SK-N-SH (cell line): ENCODE results near the gene TSHZ2. TPM values are rescaled to one million over a fixed set of nuclear protein-coding genes. Genes with fewer than 3 reads are reported as not detected.

Experiments used
- CTCF ChIA-PET: fragments of 300-600, 350-600 bp; formaldehyde crosslinking; extraction: SDS; loops from one replicate; lab custom pipeline; 2021; lab: Yijun Ruan, JAX
- POLR2A ChIA-PET: fragments of 350-600 bp; sonication (Branson Sonifier 250); formaldehyde crosslinking; extraction: SDS; loops from one replicate; lab custom pipeline; 2020; ENCODE audit warnings: antibody characterized with exemption, inconsistent platforms; lab: Yijun Ruan, JAX
- DNase-seq: peaks from one replicate; pipeline ENCODE4 v3.0.0; 2012
- H2AFZ ChIP-seq: fragments of 200-600 bp; sonication (generic); 2 replicates; pipeline ENCODE4 v1.8.1; 2016; ENCODE audit warnings: antibody characterized with exemption, mild to moderate bottlenecking, low read depth
- H3F3A ChIP-seq: fragments of 200-600 bp; sonication (generic); replicated peaks from 2 replicates; pipeline ENCODE3; 2016; ENCODE audit warnings: antibody characterized with exemption, mild to moderate bottlenecking; ENCODE audit not compliant: insufficient read depth
- H3K27ac ChIP-seq, 2 experiments: fragments of 200-500 bp in 1 of 2; fragments of 200-600 bp in 1 of 2; sonication (Bioruptor generic) in 1 of 2; sonication (generic), shearing (Covaris generic) in 1 of 2; 2 replicates each; pipeline versions ENCODE4 v1.5.1 to v1.6.1; 2014 to 2016; ENCODE audit warnings: low read depth in 2 of 2, inconsistent platforms in 1 of 2, low read length in 1 of 2, mild to moderate bottlenecking in 1 of 2, mixed read lengths in 1 of 2
- H3K27me3 ChIP-seq: fragments of 200-600 bp; sonication (generic), shearing (Covaris generic); 2 replicates; pipeline ENCODE4 v1.6.1; 2016; ENCODE audit warnings: mixed run types; ENCODE audit not compliant: insufficient read depth
- H3K36me3 ChIP-seq, 2 experiments: fragments of 200-500 bp in 1 of 2; fragments of 200-600 bp in 1 of 2; sonication (Bioruptor generic) in 1 of 2; sonication (generic) in 1 of 2; replicated peaks in 1 of 2; 2 replicates each; pipeline versions ENCODE3 to v1.5.1; 2014 to 2016; ENCODE audit warnings: low read length in 1 of 2, mild to moderate bottlenecking in 1 of 2; ENCODE audit not compliant: insufficient read depth in 2 of 2, control insufficient read depth in 1 of 2
- H3K4me1 ChIP-seq, 2 experiments: fragments of 200-500 bp in 1 of 2; fragments of 200-600 bp in 1 of 2; sonication (Bioruptor generic) in 1 of 2; sonication (generic), shearing (Covaris generic) in 1 of 2; 2 replicates each; pipeline versions ENCODE4 v1.5.1 to v1.6.1; 2014 to 2016; ENCODE audit warnings: low read depth in 1 of 2, low read length in 1 of 2, mixed run types in 1 of 2; ENCODE audit not compliant: insufficient read depth in 2 of 2, control insufficient read depth in 1 of 2
- H3K4me2 ChIP-seq: fragments of 200-600 bp; sonication (generic), shearing (Covaris generic); 2 replicates; pipeline ENCODE4 v1.6.1; 2017; ENCODE audit warnings: mixed run types
- H3K4me3 ChIP-seq, 2 experiments: fragments of 200-500 bp in 1 of 2; fragments of 200-600 bp in 1 of 2; sonication (Bioruptor generic) in 1 of 2; sonication (generic), shearing (Covaris generic) in 1 of 2; 2 replicates each; pipeline versions ENCODE4 v1.5.1 to v1.8.1; 2014 to 2016; ENCODE audit warnings: low read depth in 2 of 2, inconsistent platforms in 1 of 2, low read length in 1 of 2, mild to moderate bottlenecking in 1 of 2, mixed read lengths in 1 of 2, moderate library complexity in 1 of 2
- H3K79me2 ChIP-seq: fragments of 200-600 bp; sonication (generic); 2 replicates; pipeline ENCODE4 v1.8.1; 2017; ENCODE audit warnings: mild to moderate bottlenecking; ENCODE audit not compliant: insufficient read depth
- H3K9ac ChIP-seq: fragments of 200-600 bp; sonication (generic); 2 replicates; pipeline ENCODE4 v1.6.1; 2017; ENCODE audit warnings: mixed run types
- H3K9me2 ChIP-seq: fragments of 200-600 bp; sonication (generic); 2 replicates; pipeline ENCODE4 v1.6.1; 2017; ENCODE audit warnings: mixed run types
- H3K9me3 ChIP-seq: fragments of 200-600 bp; sonication (generic); 2 replicates; pipeline ENCODE4 v1.6.1; 2017; ENCODE audit warnings: mixed run types, mild to moderate bottlenecking, moderate library complexity
- H4K20me1 ChIP-seq: fragments of 200-600 bp; sonication (generic); 2 replicates; pipeline ENCODE4 v1.6.1; 2017; ENCODE audit warnings: mild to moderate bottlenecking, mixed run types; ENCODE audit not compliant: insufficient read depth
- CTCF ChIP-seq: fragments of 200-600 bp; sonication (generic); IDR thresholded peaks from 2 replicates; pipeline ENCODE4 v1.6.1; 2017; ENCODE audit warnings: antibody characterized with exemption, mild to moderate bottlenecking, moderate library complexity
- EZH2phosphoT487 ChIP-seq: fragments of 200-600 bp; sonication (generic); IDR thresholded peaks from 2 replicates; pipeline ENCODE4 v1.6.1; 2017; ENCODE audit warnings: low read depth, mixed run types, mild to moderate bottlenecking, antibody characterized with exemption, moderate library complexity, borderline replicate concordance
- FOXJ3 ChIP-seq: sonication (generic); formaldehyde crosslinking; IDR thresholded peaks from 2 replicates; pipeline ENCODE4 v1.5.1; 2020; ENCODE audit warnings: mild to moderate bottlenecking, missing genetic modification reagents
- GABPA ChIP-seq: IDR thresholded peaks from 2 replicates; pipeline ENCODE4 v1.4.0; 2012; ENCODE audit warnings: low read depth, mild to moderate bottlenecking
- JUND ChIP-seq: IDR thresholded peaks from 2 replicates; pipeline ENCODE4 v1.4.0; 2012
- MXI1 ChIP-seq: IDR thresholded peaks from 2 replicates; pipeline ENCODE4 v1.6.1; 2012; ENCODE audit warnings: mild to moderate bottlenecking, low read depth, low read length, improper control_type of control experiment
- NRF1 ChIP-seq: IDR thresholded peaks from 2 replicates; pipeline ENCODE4 v1.6.1; 2012; ENCODE audit warnings: low read depth, mild to moderate bottlenecking, low read length
- RAD21 ChIP-seq: IDR thresholded peaks from 2 replicates; pipeline ENCODE4 v1.6.1; 2012; ENCODE audit warnings: mild to moderate bottlenecking, low read length
- RFX5 ChIP-seq: IDR thresholded peaks from 2 replicates; pipeline ENCODE4 v1.6.1; 2012; ENCODE audit warnings: mild to moderate bottlenecking, improper control_type of control experiment, low read length
- RXRA ChIP-seq: IDR thresholded peaks from 2 replicates; pipeline ENCODE4 v1.4.0; 2012; ENCODE audit warnings: low read depth, mild to moderate bottlenecking, borderline replicate concordance
- SIN3A ChIP-seq: IDR thresholded peaks from 2 replicates; pipeline ENCODE4 v1.6.1; 2012; ENCODE audit warnings: low read depth, mild to moderate bottlenecking, low read length, moderate library complexity, borderline replicate concordance
- SMC3 ChIP-seq: IDR thresholded peaks from 2 replicates; pipeline ENCODE4 v1.6.1; 2012; ENCODE audit warnings: low read depth, low read length, improper control_type of control experiment
- TAF1 ChIP-seq: IDR thresholded peaks from 2 replicates; pipeline ENCODE4 v1.6.1; 2012; ENCODE audit warnings: low read depth, mild to moderate bottlenecking, low read length, moderate library complexity, borderline replicate concordance
- ZBTB33 ChIP-seq: IDR thresholded peaks from 2 replicates; pipeline ENCODE4 v1.4.0; 2012; ENCODE audit warnings: low read depth, borderline replicate concordance
- WGBS: methylation state at CpG from one replicate; pipeline ENCODE4 v1.1.6; 2017; ENCODE audit warnings: low lambda C conversion rate; 5-methylcytosine and 5-hydroxymethylcytosine counted together
- polyA plus RNA-seq, 3 experiments: library from polyadenylated mRNA; depleted of rRNA; stranded (reverse); fragments of >200 nt; gene quantifications; 2 replicates each; pipeline ENCODE4 v1.2.3, GENCODE V29; 2012

The TSHZ2 gene
- polyA plus RNA-seq, 1 of the 3 experiments (the other 2 are of a cell fraction), result 0.13 TPM

- H2AFZ ChIP-seq, result no peak overlapping the region
- peak overlapping the region in 1 of 2 experiments; percentile 23; a peak in 1 of 4 replicates for H3K4me3 ChIP-seq
- TF ChIP-seq TAF1 (no peak), FOXJ3 (CRISPR knock-in tag) (no peak), SMC3 (peak; percentile 52), MXI1 (no peak), JUND (no peak), CTCF (peak; percentile 79), RAD21 (peak; percentile 71), ZBTB33 (no peak), NRF1 (no peak), RFX5 (no peak), RXRA (no peak), GABPA (no peak), EZH2phosphoT487 (no peak), SIN3A (no peak)
- H3K9me2 ChIP-seq, result no peaks in the 10 kb centered on the region
- no peak overlapping the region for H3K9ac ChIP-seq
- H4K20me1 ChIP-seq, result no peaks in the 10 kb centered on the region
- 57% methylated on average over 27 of the region's 32 CpGs for WGBS
- POLR2A ChIA-PET, result no interaction called here
- H3K9me3 ChIP-seq, result no peaks in the 10 kb centered on the region
- CTCF ChIA-PET, result interaction anchor here (0.6 to 2.2 kb wide), 17 partner anchors 9 to 905 kb away, joined by 3 to 11 read pairs (median 3); no protein-coding TSS in a partner anchor
- no peak overlapping the region for H3K4me2 ChIP-seq
- no peak overlapping the region for H3K27ac ChIP-seq
- peak; percentile 79 for DNase-seq
- no peaks in the 10 kb centered on the region for H3K27me3 ChIP-seq
- H3F3A ChIP-seq, result no peaks in the 10 kb centered on the region
- no peaks in the 10 kb centered on the region for H3K4me1 ChIP-seq
- no peaks in the 10 kb centered on the region for H3K79me2 ChIP-seq
- H3K36me3 ChIP-seq, result no peaks in the 10 kb centered on the region
These were observed 244.9 kb downstream of the TSHZ2 start for GRCh38 chr20:53216856-53217576.
